Activated CD8-positive, alpha-beta memory T cell treated with anti-CD3 and anti-CD28 coated beads, Interleukin-2, amount 50 U/mL, for 24 hours (primary cell): ENCODE data around the gene GJA4.

Source experiments
- DNase-seq: peaks from one replicate; pipeline ENCODE4 v3.0.0-alpha.2; 2020; ENCODE audit errors: extremely low read depth

Gene GJA4

GRCh38 chr1:34839526-34840305 lies 46.9 kb downstream of the GJA4 start:
- DNase-seq, result no peak

GRCh38 chr1:34840426-34840825 lies 47.6 kb downstream of the GJA4 start:
- DNase-seq, result no peak

GRCh38 chr1:34842073-34842472 lies 49.3 kb downstream of the GJA4 start:
- no peak for DNase-seq

- DNase-seq, result no peak
Observed at GRCh38 chr1:34842952-34843371, 50.2 kb downstream of the GJA4 start.

GRCh38 chr1:34843392-34844251 lies 50.8 kb downstream of the GJA4 start:
- no peak for DNase-seq

GRCh38 chr1:34844252-34844634 lies 51.4 kb downstream of the GJA4 start:
- no peak for DNase-seq
